ENCODE results near the gene GNA12.

DNA sequence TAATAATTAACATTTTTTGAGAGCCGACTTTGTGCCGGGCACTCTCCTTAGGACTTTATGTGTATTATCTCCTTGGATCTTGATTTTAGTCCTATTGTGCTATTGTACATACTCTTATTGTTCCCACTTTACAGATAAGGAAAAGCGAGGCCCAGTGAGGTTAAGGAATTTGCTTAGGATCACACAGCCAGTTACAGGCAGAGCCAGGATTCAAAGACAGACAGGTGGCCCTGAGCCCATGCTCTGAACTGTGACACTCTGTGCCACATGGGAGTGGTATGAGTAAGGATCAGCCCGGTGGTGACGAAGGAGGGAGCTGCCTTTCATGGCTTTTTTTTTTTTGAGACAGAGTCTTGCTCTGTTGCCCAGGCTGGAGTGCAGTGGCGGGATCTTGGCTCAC is 15.8 kb upstream of the GNA12 start:
- TF ChIP-seq, protein P1, sequence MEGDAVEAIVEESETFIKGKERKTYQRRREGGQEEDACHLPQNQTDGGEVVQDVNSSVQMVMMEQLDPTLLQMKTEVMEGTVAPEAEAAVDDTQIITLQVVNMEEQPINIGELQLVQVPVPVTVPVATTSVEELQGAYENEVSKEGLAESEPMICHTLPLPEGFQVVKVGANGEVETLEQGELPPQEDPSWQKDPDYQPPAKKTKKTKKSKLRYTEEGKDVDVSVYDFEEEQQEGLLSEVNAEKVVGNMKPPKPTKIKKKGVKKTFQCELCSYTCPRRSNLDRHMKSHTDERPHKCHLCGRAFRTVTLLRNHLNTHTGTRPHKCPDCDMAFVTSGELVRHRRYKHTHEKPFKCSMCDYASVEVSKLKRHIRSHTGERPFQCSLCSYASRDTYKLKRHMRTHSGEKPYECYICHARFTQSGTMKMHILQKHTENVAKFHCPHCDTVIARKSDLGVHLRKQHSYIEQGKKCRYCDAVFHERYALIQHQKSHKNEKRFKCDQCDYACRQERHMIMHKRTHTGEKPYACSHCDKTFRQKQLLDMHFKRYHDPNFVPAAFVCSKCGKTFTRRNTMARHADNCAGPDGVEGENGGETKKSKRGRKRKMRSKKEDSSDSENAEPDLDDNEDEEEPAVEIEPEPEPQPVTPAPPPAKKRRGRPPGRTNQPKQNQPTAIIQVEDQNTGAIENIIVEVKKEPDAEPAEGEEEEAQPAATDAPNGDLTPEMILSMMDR (IDR thresholded peaks at IDR 0.05; ENCODE audit: low read length) = no peak
- TF ChIP-seq EZH2 (optimal IDR thresholded peaks at IDR 0.05; ENCODE audit: low read depth, low read length) = no peak

All from MM.1S (cell line).